Measurements from ENCODE around the gene ENDOD1.
"Not testable (repeated sequence)": the region's sequence is repeated elsewhere in the genome, so short reads cannot be mapped to it uniquely, and the experiment has no call there.

The ENDOD1 gene

GRCh38 chr11:95104856-95105255 is 15.2 kb downstream of the ENDOD1 start:
- DNase-seq: no peak

- no peak for DNase-seq
These were observed 18.5 kb downstream of the ENDOD1 start for GRCh38 chr11:95108159-95108611.

GRCh38 chr11:95108671-95109551 is 19.3 kb downstream of the ENDOD1 start:
- DNase-seq: no peak

- DNase-seq: not testable (repeated sequence)
These were observed 21.8 kb downstream of the ENDOD1 start for GRCh38 chr11:95111471-95111870.

GRCh38 chr11:95111923-95112540 is 22.4 kb downstream of the ENDOD1 start:
- DNase-seq: no peak

- DNase-seq: no peak
These were observed 26.0 kb downstream of the ENDOD1 start for GRCh38 chr11:95115597-95115996.

- no peak for DNase-seq
These were observed 29.9 kb downstream of the ENDOD1 start for GRCh38 chr11:95119361-95120060.

- DNase-seq: no peak
These were observed 32.1 kb downstream of the ENDOD1 start for GRCh38 chr11:95121698-95122097.

GRCh38 chr11:95123556-95123955 is 33.9 kb downstream of the ENDOD1 start:
- no peak for DNase-seq

- DNase-seq: no peak
These were observed 39.0 kb downstream of the ENDOD1 start for GRCh38 chr11:95128602-95129001.

GRCh38 chr11:95132956-95133355 is 43.3 kb downstream of the ENDOD1 start:
- no peak for DNase-seq

- DNase-seq: no peak
These were observed 44.8 kb downstream of the ENDOD1 start for GRCh38 chr11:95134491-95134890.

- no peak for DNase-seq
These were observed 45.5 kb downstream of the ENDOD1 start for GRCh38 chr11:95135155-95135554.

- DNase-seq: no peak
These were observed 46.2 kb downstream of the ENDOD1 start for GRCh38 chr11:95135880-95136279.

- not testable (repeated sequence) for DNase-seq
These were observed 47.1 kb downstream of the ENDOD1 start for GRCh38 chr11:95136747-95137146.

GRCh38 chr11:95137299-95137698 is 47.7 kb downstream of the ENDOD1 start:
- DNase-seq: no peak

- peak in 1 of 2 experiments; percentile 25 for DNase-seq
These were observed 48.8 kb downstream of the ENDOD1 start for GRCh38 chr11:95138448-95138847.

- DNase-seq: no peak
These were observed 50.9 kb downstream of the ENDOD1 start for GRCh38 chr11:95140397-95141033.

- no peak for DNase-seq
These were observed 52.8 kb downstream of the ENDOD1 start for GRCh38 chr11:95142431-95142830.

GRCh38 chr11:95143106-95143681 is 53.5 kb downstream of the ENDOD1 start:
- DNase-seq: no peak

- DNase-seq: no peak
These were observed 54.9 kb downstream of the ENDOD1 start for GRCh38 chr11:95144313-95145235.
